GM18909 (cell line): ENCODE results near the gene SLC19A3.
"Not testable (repeated sequence)": the region's sequence is repeated elsewhere in the genome, so short reads cannot be mapped to it uniquely, and the experiment has no call there.

Experiments used
- ATAC-seq: cut with Tn5 transposase; IDR thresholded peaks from one replicate; pipeline ENCODE4 v1.9.1; 2021; ENCODE audit warnings: mild to moderate bottlenecking; ENCODE audit not compliant: unreplicated experiment, poor library complexity

Gene SLC19A3

GRCh38 chr2:227717687-227718567 lies at the start of gene SLC19A3:
Gene SLC19A3 (minus strand): TSS chr2:227718028. CDS start chr2:227702318, 15,710 bp downstream.
- ATAC-seq = no peak

- ATAC-seq = peak; percentile 98
These were observed 48.6 kb upstream of the SLC19A3 start for GRCh38 chr2:227766373-227766883.

GRCh38 chr2:227765788-227766372 lies 48.1 kb upstream of the SLC19A3 start:
- ATAC-seq = peak; percentile 16

GRCh38 chr2:227761740-227762476 lies 44.1 kb upstream of the SLC19A3 start:
- ATAC-seq = no peak

GRCh38 chr2:227759411-227760118 lies 41.7 kb upstream of the SLC19A3 start:
- ATAC-seq = no peak

GRCh38 chr2:227756261-227756660 lies 38.4 kb upstream of the SLC19A3 start:
- not testable (repeated sequence) for ATAC-seq

GRCh38 chr2:227748079-227748478 lies 30.3 kb upstream of the SLC19A3 start:
- ATAC-seq = no peak

GRCh38 chr2:227745594-227745993 lies 27.8 kb upstream of the SLC19A3 start, which contains the start of gene SCYGR8:
Gene SCYGR8 (plus strand): TSS chr2:227745894. CDS start chr2:227745894, 0 bp downstream.
- ATAC-seq = no peak

- not testable (repeated sequence) for ATAC-seq
These were observed 22.9 kb upstream of the SLC19A3 start for GRCh38 chr2:227740705-227741104.

- no peak for ATAC-seq
These were observed 21.5 kb upstream of the SLC19A3 start for GRCh38 chr2:227739351-227739750.

GRCh38 chr2:227728035-227728434 lies 10.2 kb upstream of the SLC19A3 start, which contains the start of gene SCYGR7:
Gene SCYGR7 (plus strand): TSS chr2:227728335. CDS start chr2:227728335, 0 bp downstream.
- ATAC-seq = no peak

GRCh38 chr2:227724394-227725039 lies 6.7 kb upstream of the SLC19A3 start, which contains the start of gene SCYGR6:
Gene SCYGR6 (minus strand): TSS chr2:227724757. CDS start chr2:227724757, 0 bp downstream.
- ATAC-seq = no peak

GRCh38 chr2:227722821-227723220 lies 5.0 kb upstream of the SLC19A3 start:
- not testable (repeated sequence) for ATAC-seq

GRCh38 chr2:227720680-227721079 lies 2.9 kb upstream of the SLC19A3 start:
- ATAC-seq = no peak

GRCh38 chr2:227719641-227720040 lies 1.8 kb upstream of the SLC19A3 start:
- ATAC-seq = no peak

- no peak for ATAC-seq
These were observed 1.3 kb downstream of the SLC19A3 start for GRCh38 chr2:227716501-227716900.

- no peak for ATAC-seq
These were observed 4.5 kb downstream of the SLC19A3 start for GRCh38 chr2:227713291-227713690.

GRCh38 chr2:227710986-227711385 lies 6.8 kb downstream of the SLC19A3 start:
- ATAC-seq = no peak

- ATAC-seq = no peak
These were observed 10.4 kb downstream of the SLC19A3 start for GRCh38 chr2:227707390-227707789.
